Measurements from ENCODE around the gene CSF1. TPM values are rescaled to one million over a fixed set of nuclear protein-coding genes. Genes with fewer than 3 reads are reported as not detected.
"Not testable (repeated sequence)": the region's sequence is repeated elsewhere in the genome, so short reads cannot be mapped to it uniquely, and the experiment has no call there.

The CSF1 gene, protein sequence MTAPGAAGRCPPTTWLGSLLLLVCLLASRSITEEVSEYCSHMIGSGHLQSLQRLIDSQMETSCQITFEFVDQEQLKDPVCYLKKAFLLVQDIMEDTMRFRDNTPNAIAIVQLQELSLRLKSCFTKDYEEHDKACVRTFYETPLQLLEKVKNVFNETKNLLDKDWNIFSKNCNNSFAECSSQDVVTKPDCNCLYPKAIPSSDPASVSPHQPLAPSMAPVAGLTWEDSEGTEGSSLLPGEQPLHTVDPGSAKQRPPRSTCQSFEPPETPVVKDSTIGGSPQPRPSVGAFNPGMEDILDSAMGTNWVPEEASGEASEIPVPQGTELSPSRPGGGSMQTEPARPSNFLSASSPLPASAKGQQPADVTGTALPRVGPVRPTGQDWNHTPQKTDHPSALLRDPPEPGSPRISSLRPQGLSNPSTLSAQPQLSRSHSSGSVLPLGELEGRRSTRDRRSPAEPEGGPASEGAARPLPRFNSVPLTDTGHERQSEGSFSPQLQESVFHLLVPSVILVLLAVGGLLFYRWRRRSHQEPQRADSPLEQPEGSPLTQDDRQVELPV
- total RNA-seq (2014; rRNA removed; shearing (Covaris generic)) = 0.68 and 5.4 TPM in 2 replicates

- DNase-seq (ENCODE audit: low spot score) = no peak
Measured at GRCh38 chr1:109910123-109910962, at the start of gene CSF1. Gene CSF1 (plus strand): TSS chr1:109910849. CDS start chr1:109911024, 175 bp downstream.

DNA sequence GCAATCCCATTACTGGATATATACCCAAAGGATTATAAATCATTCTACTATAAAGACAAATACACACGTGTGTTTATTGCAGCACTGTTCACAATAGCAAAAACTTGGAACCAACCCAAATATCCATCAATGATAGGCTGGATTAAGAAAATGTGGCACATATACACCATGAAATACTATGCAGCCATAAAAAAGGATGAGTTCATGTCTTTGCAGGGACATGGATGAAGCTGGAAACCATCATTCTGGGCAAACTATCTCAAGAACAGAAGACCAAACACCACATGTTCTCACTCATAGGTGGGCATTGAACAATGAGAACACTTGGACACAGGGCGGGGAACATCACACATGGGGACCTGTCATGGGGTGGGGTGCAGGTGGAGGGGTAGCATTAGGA is 49.0 kb upstream of the CSF1 start:
- DNase-seq (ENCODE audit: low spot score) = not testable (repeated sequence)

DNA sequence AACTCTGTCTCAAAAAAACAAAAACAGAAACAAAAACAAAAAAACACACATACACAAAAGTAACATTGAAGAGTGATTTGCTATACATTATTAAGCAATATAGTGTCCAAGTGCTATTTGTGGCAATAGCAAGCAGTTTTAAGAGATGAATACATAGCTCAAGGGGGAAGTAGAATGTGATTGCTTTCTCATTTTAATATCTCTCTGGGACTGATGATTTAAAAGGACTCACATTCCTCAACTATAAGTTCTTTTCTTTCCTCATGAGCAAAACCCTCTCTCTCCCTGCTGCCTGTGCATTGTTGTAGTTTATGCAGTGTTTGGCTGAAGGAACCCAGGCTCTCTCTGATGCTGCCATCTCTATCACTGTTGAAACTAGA is 47.0 kb upstream of the CSF1 start:
- no peak for DNase-seq (ENCODE audit: low spot score)

DNA sequence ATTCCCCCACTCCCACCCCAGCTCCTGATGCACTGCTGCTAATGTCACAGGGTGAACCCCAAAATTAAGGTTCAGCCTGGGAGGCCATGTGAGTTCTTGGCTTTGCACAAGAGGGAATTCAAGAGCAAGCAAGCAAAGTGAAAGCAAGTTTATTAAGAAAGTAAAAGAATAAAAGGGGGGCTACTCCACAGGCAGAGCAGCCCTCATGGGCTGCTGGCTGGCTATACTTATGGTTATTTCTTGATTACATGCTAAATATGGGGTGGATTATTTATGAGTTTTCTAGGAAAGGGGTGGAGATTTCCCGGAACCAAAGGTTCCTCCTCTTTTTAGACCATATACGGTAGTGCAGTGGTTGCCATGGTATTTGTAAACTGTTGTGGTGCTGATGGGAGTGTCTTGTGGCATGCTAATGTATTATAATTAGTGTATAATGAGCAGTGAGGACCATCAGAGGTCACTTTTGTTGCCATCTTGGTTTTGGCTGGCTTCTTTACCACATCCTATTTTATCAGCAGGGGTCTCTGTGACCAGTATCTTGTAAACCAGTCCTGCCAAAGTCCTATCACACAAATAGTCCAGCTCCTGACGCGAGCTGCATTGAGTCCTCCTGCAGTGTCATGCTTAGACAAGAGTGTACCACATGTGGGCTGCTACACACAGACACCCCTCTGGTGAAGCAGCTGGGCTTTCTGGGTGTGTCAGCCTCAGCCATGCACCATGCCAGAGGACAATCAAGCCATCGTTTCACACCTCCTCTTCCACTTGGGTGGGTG is 46.4 kb upstream of the CSF1 start:
- DNase-seq (ENCODE audit: low spot score) = no peak

DNA sequence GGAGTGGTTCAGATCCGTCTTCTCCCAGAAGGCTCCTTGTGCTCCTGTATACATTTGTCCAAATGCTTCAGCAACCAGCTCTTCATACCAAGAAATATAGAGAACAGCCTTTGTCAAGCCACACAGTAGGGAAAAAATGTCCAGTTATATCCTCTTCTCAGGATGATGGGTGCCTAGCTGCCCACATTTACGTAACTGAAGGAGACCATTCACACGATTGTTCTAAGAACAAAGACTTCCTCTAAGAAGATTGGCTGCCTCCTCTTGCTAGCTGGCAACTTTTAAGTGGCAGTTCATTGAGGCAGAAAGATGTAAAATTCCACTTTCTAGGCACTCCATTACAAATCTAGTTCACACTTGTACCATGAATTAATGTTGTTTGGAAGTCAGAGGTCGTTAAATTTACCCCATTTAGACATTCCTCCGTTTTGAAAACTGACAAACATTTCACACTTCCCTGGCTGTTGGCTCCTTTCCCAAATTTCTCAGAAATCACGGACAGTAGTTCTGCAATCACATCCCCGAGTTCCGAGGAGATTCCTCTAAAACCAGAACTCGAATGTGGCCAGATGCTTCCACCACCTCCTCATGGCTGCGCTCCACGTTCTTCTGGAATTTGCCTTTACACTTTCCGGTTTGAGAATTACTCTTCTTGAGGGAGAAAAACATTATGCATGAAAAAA is 45.6 kb upstream of the CSF1 start:
- DNase-seq (ENCODE audit: low spot score) = no peak

DNA sequence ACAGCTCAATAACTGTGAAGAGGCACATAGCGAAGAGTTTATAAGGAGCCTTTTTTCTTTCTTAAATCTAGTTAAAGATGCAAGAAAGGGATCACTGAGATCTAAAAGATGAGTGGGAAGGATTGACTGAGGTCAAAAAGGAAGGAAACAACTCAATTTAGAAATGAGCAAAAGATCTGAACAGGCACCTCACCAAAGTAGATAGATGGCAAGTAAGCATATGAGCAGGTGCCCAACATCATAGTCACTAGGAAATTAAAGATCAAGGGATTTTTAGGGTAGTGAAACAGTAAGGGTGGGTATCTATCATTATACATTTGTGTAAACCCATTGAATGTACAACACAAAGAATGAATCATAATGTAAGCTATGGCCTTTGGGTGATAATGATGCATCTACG is 44.6 kb upstream of the CSF1 start:
- no peak for DNase-seq (ENCODE audit: low spot score)

DNA sequence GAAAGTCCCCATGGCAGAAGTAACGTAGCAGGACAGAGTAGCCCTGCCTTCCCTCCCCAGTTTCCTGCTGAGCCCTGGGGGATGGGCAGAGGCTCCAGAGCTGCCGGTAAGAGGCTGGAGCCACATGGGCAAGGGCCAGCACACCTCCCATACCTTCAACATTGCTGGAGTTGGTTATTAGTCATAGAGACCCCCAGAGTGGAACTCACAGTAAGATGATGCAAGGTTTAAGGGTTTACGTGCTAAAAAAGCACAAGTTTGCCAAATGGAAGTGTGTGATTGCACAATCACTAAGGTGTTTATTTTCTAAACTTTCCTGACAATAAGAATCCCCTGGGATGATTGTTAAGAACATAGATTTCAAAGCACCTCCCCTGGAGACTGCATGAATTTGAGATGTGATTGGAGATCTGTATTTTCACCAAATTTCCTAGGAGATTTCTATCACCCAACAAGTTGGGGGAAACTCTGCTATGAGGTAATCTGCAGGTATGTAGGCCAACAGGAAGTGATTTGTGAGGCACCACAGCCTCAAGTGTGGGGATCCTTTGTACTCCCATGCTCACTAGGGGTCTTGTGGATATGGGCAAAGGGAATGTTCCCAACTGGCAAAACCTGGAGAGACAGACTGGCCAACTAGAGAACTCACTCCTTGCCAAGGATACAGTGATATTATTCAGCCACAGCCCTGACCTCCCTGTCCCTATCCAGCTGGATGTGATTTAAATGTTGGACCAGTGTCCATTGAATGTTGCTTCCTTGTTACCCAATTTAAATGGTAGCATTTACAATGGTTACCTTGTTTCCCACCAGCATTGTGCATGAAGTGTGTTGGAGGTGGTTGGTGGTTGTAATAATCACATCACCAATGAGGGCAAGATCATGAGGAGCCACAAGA is 37.1 kb upstream of the CSF1 start:
- DNase-seq (ENCODE audit: low spot score) = no peak

DNA sequence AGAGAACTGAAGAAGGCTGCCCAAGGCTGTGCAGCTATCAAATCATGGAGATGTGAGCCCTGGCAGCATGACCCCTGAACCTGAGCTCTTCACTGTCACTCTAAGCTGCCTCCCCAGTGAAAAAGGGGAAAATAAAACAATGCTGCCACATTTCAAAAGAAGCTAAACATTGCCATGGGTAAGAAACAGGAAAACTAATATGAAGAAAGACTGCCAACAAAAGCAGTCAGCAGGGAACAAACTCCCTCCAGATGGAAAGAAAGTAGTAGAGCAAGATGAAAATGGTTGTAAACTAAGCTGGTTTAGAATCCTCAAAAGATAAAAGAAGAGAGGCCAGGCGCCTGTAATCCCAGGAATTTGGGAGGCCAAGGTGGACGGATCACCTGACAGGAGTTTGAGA is 36.2 kb upstream of the CSF1 start:
- no peak for DNase-seq (ENCODE audit: low spot score)

- DNase-seq (ENCODE audit: low spot score) = no peak
Measured at GRCh38 chr1:109875874-109876273, 34.8 kb upstream of the CSF1 start.

- no peak for DNase-seq (ENCODE audit: low spot score)
Measured at GRCh38 chr1:109876617-109877316, 33.9 kb upstream of the CSF1 start.

DNA sequence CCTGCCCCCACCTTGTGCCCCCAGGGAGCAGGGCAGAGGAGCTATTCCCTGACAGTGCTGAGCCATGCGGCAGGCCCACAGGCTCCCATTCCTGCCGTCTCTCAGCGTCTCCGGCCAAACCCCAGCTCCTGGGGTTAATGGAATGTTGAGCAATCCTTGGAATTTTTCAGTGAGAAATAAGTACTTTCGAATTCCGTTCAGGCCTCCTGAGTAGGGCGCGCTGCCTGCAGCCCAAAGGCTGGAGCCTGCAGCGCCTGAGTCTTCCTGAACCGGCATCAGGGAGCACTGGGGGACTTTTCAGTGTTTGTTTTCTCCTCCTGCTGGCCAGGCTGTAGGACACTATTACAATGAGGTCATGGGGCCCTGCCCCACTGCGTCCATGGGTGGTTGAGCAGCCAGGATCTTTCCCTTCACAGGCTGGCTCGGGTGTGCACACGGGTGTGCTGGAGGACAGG is 33.3 kb upstream of the CSF1 start:
- DNase-seq (ENCODE audit: low spot score) = no peak

DNA sequence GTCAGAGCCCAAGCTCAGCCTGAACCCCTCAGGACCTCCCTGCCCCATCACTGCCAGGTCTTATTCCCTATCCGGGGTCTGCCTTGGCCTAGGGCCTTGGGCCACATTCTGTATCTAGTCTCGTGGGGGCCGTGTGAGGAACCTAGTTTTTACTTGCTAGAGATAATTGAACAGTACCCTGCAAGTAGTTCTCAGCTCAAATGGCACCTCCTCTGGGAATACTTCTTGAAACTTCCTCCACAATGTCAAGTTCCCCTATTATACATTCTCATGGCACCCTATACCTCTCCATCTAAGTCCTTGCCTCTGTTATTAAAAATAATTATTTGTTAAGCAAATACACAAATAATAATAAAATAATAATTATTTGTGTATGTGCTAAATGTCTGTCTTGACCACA is 32.9 kb upstream of the CSF1 start:
- no peak for DNase-seq (ENCODE audit: low spot score)

- no peak for DNase-seq (ENCODE audit: low spot score)
Measured at GRCh38 chr1:109878531-109879104, 32.0 kb upstream of the CSF1 start.

DNA sequence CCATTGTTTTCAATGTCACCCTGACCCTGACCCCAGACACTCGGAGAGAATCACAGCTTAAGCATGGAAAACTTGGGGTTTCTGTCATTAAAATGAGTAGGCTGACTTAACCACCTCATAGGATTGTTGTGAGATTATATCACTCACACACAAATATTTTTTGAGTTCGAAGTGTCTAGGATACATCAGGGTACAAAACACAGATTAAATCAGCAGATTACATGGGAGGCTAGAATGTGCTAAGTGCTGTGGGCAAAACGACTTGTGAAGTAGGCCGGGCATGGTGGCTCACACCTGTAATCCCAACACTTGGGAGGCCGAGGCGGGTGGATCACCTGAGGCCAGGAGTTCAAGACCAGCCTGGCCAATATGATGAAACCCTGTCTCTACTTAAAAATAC is 31.3 kb upstream of the CSF1 start:
- not testable (repeated sequence) for DNase-seq (ENCODE audit: low spot score)

GRCh38 chr1:109879881-109880525 is 30.6 kb upstream of the CSF1 start:
- DNase-seq (ENCODE audit: low spot score) = no peak

GRCh38 chr1:109880971-109881894 is 29.4 kb upstream of the CSF1 start:
- DNase-seq (ENCODE audit: low spot score) = no peak

GRCh38 chr1:109881906-109882287 is 28.8 kb upstream of the CSF1 start:
- no peak for DNase-seq (ENCODE audit: low spot score)

All from HT-29 (cell line).